SK-N-SH treated with all-trans-retinoic acid at 6 μM for 48 hours (cell line): Measurements from ENCODE around the gene CBFB.
A peak's percentile ranks its signal among the peaks of the same experiment; 100 is the strongest.

Experiments used
- ATAC-seq: fragments of 200-7000 bp; cut with Tn5 transposase; 3 replicates; pipeline ENCODE4 v1.9.1; 2020; ENCODE audit warnings: mild to moderate bottlenecking, moderate library complexity
- ARNTL ChIP-seq: fragments of 450-650 bp; formaldehyde crosslinking; IDR thresholded peaks from 2 replicates; pipeline ENCODE4 v1.5.0; 2020; ENCODE audit warnings: low read depth, mild to moderate bottlenecking, moderate library complexity, borderline replicate concordance
- BACH2 ChIP-seq: fragments of 250-450 bp; sonication (Bioruptor Pico); IDR thresholded peaks from 2 replicates; pipeline ENCODE4 v1.9.0; 2021; ENCODE audit warnings: mild to moderate bottlenecking, borderline replicate concordance
- CSDC2 ChIP-seq: fragments of 250-450 bp; sonication (Bioruptor Pico); IDR thresholded peaks from 2 replicates; pipeline ENCODE4 v1.5.0; 2020; ENCODE audit warnings: mild to moderate bottlenecking, moderate library complexity
- ESRRG ChIP-seq: fragments of 250-450 bp; sonication (Bioruptor Pico); IDR thresholded peaks from 2 replicates; pipeline ENCODE4 v1.6.1; 2021; ENCODE audit warnings: mild to moderate bottlenecking
- GLIS3 ChIP-seq: fragments of 250-450 bp; sonication (Bioruptor Pico); IDR thresholded peaks from 2 replicates; pipeline ENCODE4 v1.5.0; 2020; ENCODE audit warnings: mild to moderate bottlenecking, moderate library complexity
- ISL1 ChIP-seq: fragments of 250-450 bp; sonication (Bioruptor Pico); IDR thresholded peaks from 2 replicates; pipeline ENCODE4 v2.1.2; 2022; ENCODE audit warnings: mild to moderate bottlenecking, moderate library complexity
- OSR1 ChIP-seq: fragments of 250-450 bp; sonication (Bioruptor Pico); IDR thresholded peaks from 2 replicates; pipeline ENCODE4 v1.8.0; 2022; ENCODE audit warnings: moderate library complexity, mild to moderate bottlenecking, inconsistent platforms
- PATZ1 ChIP-seq: fragments of 250-450 bp; sonication (Bioruptor Pico); IDR thresholded peaks from 2 replicates; pipeline ENCODE4 v1.8.0; 2020; ENCODE audit warnings: mild to moderate bottlenecking, moderate library complexity, borderline replicate concordance
- PPARA ChIP-seq: fragments of 250-450 bp; sonication (Bioruptor Pico); IDR thresholded peaks from 2 replicates; pipeline ENCODE4 v1.5.0; 2020; ENCODE audit warnings: mild to moderate bottlenecking, borderline replicate concordance
- RARB ChIP-seq: fragments of 250-450 bp; sonication (Bioruptor Pico); IDR thresholded peaks from 2 replicates; pipeline ENCODE4 v1.8.0; 2021; ENCODE audit warnings: mild to moderate bottlenecking, moderate library complexity
- SNAI2 ChIP-seq: fragments of 250-450 bp; sonication (Bioruptor Pico); IDR thresholded peaks from 2 replicates; pipeline ENCODE4 v1.5.0; 2020; ENCODE audit warnings: mild to moderate bottlenecking, moderate library complexity
- TSHZ2 ChIP-seq: fragments of 250-450 bp; sonication (Bioruptor Pico); IDR thresholded peaks from 2 replicates; pipeline ENCODE4 v1.5.0; 2020; ENCODE audit warnings: mild to moderate bottlenecking, moderate library complexity
- ZC3H10 ChIP-seq: fragments of 250-450 bp; sonication (Bioruptor Pico); IDR thresholded peaks from 2 replicates; pipeline ENCODE4 v1.5.1; 2021; ENCODE audit warnings: mild to moderate bottlenecking, moderate library complexity
- ZFP3 ChIP-seq: fragments of 250-450 bp; sonication (Bioruptor Pico); IDR thresholded peaks from 2 replicates; pipeline ENCODE4 v1.5.0; 2020; ENCODE audit warnings: mild to moderate bottlenecking, moderate library complexity
- ZFP30 ChIP-seq: fragments of 450-650 bp; formaldehyde crosslinking; IDR thresholded peaks from 2 replicates; pipeline ENCODE4 v1.5.0; 2022; ENCODE audit warnings: mild to moderate bottlenecking, moderate library complexity
- ZNF565 ChIP-seq: fragments of 450-650 bp; formaldehyde crosslinking; conservative IDR thresholded peaks from 2 replicates; pipeline ENCODE4 v1.5.0; 2020; ENCODE audit warnings: low read depth, mild to moderate bottlenecking, moderate library complexity
- ZNF70 ChIP-seq: fragments of 450-650 bp; formaldehyde crosslinking; IDR thresholded peaks from 2 replicates; pipeline ENCODE4 v1.5.0; 2020; ENCODE audit warnings: mild to moderate bottlenecking, moderate library complexity
- ZNF8 ChIP-seq: fragments of 450-650 bp; formaldehyde crosslinking; IDR thresholded peaks from 2 replicates; pipeline ENCODE4 v1.5.0; 2020; ENCODE audit warnings: mild to moderate bottlenecking, moderate library complexity
- TF ChIP-seq, protein P1 (sequence below): fragments of 250-450 bp; sonication (Bioruptor Pico); IDR thresholded peaks from 2 replicates; pipeline ENCODE4 v1.5.1; 2020; ENCODE audit warnings: low read depth, mild to moderate bottlenecking, moderate library complexity
- TF ChIP-seq, protein P2 (sequence below): fragments of 250-450 bp; sonication (Bioruptor Pico); IDR thresholded peaks from 2 replicates; pipeline ENCODE4 v1.5.1; 2021; ENCODE audit warnings: mild to moderate bottlenecking, moderate library complexity
- TF ChIP-seq, protein P3 (sequence below): fragments of 250-450 bp; sonication (Bioruptor Pico); IDR thresholded peaks from 2 replicates; pipeline ENCODE4 v1.8.0; 2021; ENCODE audit warnings: low read depth, mild to moderate bottlenecking, moderate library complexity, borderline replicate concordance

Gene CBFB

DNA sequence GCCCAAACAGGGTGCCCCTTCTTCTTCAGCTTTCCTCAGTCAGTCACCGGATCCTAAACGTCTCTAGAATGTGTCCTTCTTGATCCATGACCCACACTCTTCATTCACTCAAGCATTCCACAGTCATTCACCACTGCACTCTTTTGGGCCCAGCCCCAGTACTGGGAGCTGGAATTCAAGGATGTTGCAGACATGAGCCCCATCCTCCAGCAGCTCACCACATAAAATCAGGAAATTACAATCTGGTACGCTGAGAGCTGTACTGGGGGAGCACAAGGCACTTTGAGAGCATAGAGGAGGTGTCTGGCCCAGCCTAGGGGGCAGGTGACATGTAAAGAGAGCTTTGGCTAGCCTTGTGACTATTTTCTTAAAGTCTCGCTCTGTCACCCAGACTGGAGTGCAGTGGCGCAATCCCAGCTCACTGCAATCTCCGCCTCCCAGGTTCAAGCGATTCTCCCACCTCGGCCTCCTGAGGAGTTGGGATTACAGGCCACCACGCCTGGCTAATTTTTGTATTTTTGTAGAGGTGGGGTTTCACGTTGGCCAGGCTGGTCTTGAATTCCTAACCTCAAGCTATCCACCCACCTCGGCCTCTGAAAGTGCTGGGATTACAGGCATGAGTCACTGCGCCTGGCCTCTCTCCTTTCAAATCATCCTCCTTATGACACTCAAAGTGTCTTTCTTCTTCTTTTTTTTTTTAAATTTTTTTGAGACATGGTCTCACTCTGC is 21.9 kb upstream of the CBFB start:
- TF ChIP-seq CSDC2 (CRISPR knock-in tag) (no peak), GLIS3 (no peak), OSR1 (CRISPR knock-in tag) (no peak), ZC3H10 (CRISPR knock-in tag) (no peak), ZNF70 (no peak), RARB (CRISPR knock-in tag) (no peak), TSHZ2 (CRISPR knock-in tag) (no peak), ESRRG (CRISPR knock-in tag) (no peak)
- TF ChIP-seq, protein P1, sequence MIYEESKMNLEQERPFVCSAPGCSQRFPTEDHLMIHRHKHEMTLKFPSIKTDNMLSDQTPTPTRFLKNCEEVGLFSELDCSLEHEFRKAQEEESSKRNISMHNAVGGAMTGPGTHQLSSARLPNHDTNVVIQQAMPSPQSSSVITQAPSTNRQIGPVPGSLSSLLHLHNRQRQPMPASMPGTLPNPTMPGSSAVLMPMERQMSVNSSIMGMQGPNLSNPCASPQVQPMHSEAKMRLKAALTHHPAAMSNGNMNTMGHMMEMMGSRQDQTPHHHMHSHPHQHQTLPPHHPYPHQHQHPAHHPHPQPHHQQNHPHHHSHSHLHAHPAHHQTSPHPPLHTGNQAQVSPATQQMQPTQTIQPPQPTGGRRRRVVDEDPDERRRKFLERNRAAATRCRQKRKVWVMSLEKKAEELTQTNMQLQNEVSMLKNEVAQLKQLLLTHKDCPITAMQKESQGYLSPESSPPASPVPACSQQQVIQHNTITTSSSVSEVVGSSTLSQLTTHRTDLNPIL (CRISPR knock-in tag), result no peak
- TF ChIP-seq, all 23 proteins: peak for 0
- ATAC-seq, result peak; percentile 70

- no peak for ATAC-seq
- TF ChIP-seq GLIS3, result no peak
- TF ChIP-seq RARB (CRISPR knock-in tag), result no peak
- TF ChIP-seq ZNF565 (CRISPR knock-in tag), result no peak
- TF ChIP-seq ZNF70, result no peak
- TF ChIP-seq PATZ1, result no peak
- no peak for TF ChIP-seq OSR1 (CRISPR knock-in tag)
- no peak for TF ChIP-seq ESRRG (CRISPR knock-in tag)
- TF ChIP-seq, protein P2, sequence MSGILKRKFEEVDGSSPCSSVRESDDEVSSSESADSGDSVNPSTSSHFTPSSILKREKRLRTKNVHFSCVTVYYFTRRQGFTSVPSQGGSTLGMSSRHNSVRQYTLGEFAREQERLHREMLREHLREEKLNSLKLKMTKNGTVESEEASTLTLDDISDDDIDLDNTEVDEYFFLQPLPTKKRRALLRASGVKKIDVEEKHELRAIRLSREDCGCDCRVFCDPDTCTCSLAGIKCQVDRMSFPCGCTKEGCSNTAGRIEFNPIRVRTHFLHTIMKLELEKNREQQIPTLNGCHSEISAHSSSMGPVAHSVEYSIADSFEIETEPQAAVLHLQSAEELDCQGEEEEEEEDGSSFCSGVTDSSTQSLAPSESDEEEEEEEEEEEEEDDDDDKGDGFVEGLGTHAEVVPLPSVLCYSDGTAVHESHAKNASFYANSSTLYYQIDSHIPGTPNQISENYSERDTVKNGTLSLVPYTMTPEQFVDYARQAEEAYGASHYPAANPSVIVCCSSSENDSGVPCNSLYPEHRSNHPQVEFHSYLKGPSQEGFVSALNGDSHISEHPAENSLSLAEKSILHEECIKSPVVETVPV (CRISPR knock-in tag), result no peak
- TF ChIP-seq, protein P3, sequence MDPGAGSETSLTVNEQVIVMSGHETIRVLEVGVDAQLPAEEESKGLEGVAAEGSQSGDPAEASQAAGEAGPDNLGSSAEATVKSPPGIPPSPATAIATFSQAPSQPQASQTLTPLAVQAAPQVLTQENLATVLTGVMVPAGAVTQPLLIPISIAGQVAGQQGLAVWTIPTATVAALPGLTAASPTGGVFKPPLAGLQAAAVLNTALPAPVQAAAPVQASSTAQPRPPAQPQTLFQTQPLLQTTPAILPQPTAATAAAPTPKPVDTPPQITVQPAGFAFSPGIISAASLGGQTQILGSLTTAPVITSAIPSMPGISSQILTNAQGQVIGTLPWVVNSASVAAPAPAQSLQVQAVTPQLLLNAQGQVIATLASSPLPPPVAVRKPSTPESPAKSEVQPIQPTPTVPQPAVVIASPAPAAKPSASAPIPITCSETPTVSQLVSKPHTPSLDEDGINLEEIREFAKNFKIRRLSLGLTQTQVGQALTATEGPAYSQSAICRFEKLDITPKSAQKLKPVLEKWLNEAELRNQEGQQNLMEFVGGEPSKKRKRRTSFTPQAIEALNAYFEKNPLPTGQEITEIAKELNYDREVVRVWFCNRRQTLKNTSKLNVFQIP (CRISPR knock-in tag), result no peak
These were observed 19.8 kb upstream of the CBFB start for GRCh38 chr16:67009158-67009557.

DNA sequence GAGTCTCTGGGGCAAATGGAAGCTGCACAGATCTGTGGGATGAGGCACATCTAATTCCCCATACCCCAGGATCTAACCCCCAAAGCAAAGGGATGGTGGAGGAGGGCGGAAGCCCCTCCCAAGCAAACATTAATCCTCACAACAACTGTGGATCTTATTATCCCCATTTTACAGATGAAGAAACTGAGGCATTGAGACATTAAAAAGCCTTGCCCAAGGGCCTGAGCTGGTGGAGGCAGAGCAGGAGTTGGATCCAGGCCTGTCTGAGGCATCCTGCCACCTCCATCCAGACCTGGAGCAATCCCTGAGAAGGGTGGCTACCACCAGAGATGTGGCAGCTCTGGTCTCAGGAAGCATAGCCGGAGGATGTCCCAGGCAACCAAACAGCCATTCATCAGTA is 17.7 kb upstream of the CBFB start:
- no peak for ATAC-seq
- no peak for TF ChIP-seq RARB (CRISPR knock-in tag)
- TF ChIP-seq SNAI2 (CRISPR knock-in tag), result no peak
- no peak for TF ChIP-seq ARNTL (CRISPR knock-in tag)
- no peak for TF ChIP-seq OSR1 (CRISPR knock-in tag)
- TF ChIP-seq, protein P3 (CRISPR knock-in tag), result no peak
- TF ChIP-seq ZC3H10 (CRISPR knock-in tag), result no peak
- no peak for TF ChIP-seq PPARA (CRISPR knock-in tag)
- TF ChIP-seq, protein P2 (CRISPR knock-in tag), result no peak
- no peak for TF ChIP-seq ISL1
- no peak for TF ChIP-seq ZFP3 (CRISPR knock-in tag)
- no peak for TF ChIP-seq PATZ1
- TF ChIP-seq ZNF8 (CRISPR knock-in tag), result no peak
- TF ChIP-seq BACH2 (CRISPR knock-in tag), result no peak
- no peak for TF ChIP-seq ZFP30 (CRISPR knock-in tag)
- no peak for TF ChIP-seq ZNF70
- TF ChIP-seq CSDC2 (CRISPR knock-in tag), result no peak
